ENCODE measurements around the gene CTTN. TPM values are rescaled to one million over a fixed set of nuclear protein-coding genes. Genes with fewer than 3 reads are reported as not detected.

Gene CTTN
- total and polyA plus RNA-seq, 10 of the 15 experiments (the other 5 are each of a cell fraction or from before 2014, with no cell fraction given), result 1.1 to 37.8 (median 11.8) TPM

DNA sequence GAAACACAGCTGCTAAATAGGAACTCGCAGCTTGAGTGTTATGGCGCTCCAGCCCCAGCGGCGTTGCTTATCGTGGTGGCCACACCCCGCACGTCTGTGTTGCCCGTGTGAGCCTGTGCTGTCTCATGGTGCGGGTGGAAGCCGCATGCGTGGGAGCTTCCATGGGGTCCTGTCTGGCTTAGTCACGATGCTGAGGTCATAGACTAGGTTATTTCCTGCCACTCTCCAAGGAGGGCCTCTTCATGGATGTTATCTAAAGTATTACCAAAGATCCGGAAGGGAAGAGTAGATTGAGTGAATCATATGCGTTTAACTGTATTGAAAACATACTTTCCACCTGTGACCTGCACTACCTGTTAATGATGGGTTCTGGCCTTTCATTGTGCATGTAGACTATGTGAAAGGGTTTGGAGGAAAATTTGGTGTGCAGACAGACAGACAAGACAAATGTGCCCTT, 21.7 kb downstream of the CTTN start (continued):
- TF ChIP-seq MXI1 (IDR thresholded peaks at IDR 0.05; ENCODE audit: low read depth, low read length), result no peak
- no peak for TF ChIP-seq CBFB (IDR thresholded peaks at IDR 0.05; ENCODE audit: low read depth)
- TF ChIP-seq TAF1 (IDR thresholded peaks at IDR 0.05; ENCODE audit: borderline replicate concordance, low read depth, low read length), result no peak
- no peak for TF ChIP-seq ZNF24 (IDR thresholded peaks at IDR 0.05)
- no peak for TF ChIP-seq ZNF207 (IDR thresholded peaks at IDR 0.05; ENCODE audit: borderline replicate concordance)
- TF ChIP-seq, protein P1, sequence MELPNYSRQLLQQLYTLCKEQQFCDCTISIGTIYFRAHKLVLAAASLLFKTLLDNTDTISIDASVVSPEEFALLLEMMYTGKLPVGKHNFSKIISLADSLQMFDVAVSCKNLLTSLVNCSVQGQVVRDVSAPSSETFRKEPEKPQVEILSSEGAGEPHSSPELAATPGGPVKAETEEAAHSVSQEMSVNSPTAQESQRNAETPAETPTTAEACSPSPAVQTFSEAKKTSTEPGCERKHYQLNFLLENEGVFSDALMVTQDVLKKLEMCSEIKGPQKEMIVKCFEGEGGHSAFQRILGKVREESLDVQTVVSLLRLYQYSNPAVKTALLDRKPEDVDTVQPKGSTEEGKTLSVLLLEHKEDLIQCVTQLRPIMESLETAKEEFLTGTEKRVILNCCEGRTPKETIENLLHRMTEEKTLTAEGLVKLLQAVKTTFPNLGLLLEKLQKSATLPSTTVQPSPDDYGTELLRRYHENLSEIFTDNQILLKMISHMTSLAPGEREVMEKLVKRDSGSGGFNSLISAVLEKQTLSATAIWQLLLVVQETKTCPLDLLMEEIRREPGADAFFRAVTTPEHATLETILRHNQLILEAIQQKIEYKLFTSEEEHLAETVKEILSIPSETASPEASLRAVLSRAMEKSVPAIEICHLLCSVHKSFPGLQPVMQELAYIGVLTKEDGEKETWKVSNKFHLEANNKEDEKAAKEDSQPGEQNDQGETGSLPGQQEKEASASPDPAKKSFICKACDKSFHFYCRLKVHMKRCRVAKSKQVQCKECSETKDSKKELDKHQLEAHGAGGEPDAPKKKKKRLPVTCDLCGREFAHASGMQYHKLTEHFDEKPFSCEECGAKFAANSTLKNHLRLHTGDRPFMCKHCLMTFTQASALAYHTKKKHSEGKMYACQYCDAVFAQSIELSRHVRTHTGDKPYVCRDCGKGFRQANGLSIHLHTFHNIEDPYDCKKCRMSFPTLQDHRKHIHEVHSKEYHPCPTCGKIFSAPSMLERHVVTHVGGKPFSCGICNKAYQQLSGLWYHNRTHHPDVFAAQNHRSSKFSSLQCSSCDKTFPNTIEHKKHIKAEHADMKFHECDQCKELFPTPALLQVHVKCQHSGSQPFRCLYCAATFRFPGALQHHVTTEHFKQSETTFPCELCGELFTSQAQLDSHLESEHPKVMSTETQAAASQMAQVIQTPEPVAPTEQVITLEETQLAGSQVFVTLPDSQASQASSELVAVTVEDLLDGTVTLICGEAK (IDR thresholded peaks at IDR 0.05; ENCODE audit: borderline replicate concordance), result no peak
- no peak for TF ChIP-seq SRF (IDR thresholded peaks at IDR 0.05; ENCODE audit: low read depth in 2 of 2, low read length in 2 of 2)
- TF ChIP-seq, protein P2, sequence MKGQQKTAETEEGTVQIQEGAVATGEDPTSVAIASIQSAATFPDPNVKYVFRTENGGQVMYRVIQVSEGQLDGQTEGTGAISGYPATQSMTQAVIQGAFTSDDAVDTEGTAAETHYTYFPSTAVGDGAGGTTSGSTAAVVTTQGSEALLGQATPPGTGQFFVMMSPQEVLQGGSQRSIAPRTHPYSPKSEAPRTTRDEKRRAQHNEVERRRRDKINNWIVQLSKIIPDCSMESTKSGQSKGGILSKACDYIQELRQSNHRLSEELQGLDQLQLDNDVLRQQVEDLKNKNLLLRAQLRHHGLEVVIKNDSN (IDR thresholded peaks at IDR 0.05; ENCODE audit: borderline replicate concordance, extremely low read length, insufficient read depth, low read depth, low read length), result no peak
- TF ChIP-seq RAD51 (IDR thresholded peaks at IDR 0.05), result no peak
- TF ChIP-seq ESRRA (IDR thresholded peaks at IDR 0.05; ENCODE audit: low read length), result no peak
- no peak for TF ChIP-seq NRF1 (conservative IDR thresholded peaks at IDR 0.05; ENCODE audit: low read depth, low read length)
- TF ChIP-seq SREBF1 (IDR thresholded peaks at IDR 0.05; ENCODE audit: low read length), result no peak
- TF ChIP-seq NR2C1 (IDR thresholded peaks at IDR 0.05), result no peak
- TF ChIP-seq IKZF2 (IDR thresholded peaks at IDR 0.05), result no peak
- TF ChIP-seq SMC3 (IDR thresholded peaks at IDR 0.05; ENCODE audit: borderline replicate concordance, low read length), result no peak
- no peak for TF ChIP-seq POU2F2 (IDR thresholded peaks at IDR 0.05; ENCODE audit: borderline replicate concordance, low read depth, low read length)
